ENCODE data around the gene DNMBP.

- TF ChIP-seq ZNF274 (IDR thresholded peaks at IDR 0.05; ENCODE audit: low read depth, low read length) (no peak), YY1 (IDR thresholded peaks at IDR 0.05; ENCODE audit: insufficient read depth, insufficient read length) (no peak)
Observed at GRCh38 chr10:100057948-100058347, 48.2 kb upstream of the DNMBP start.

All from NT2/D1 (cell line).